Measurements from ENCODE around the gene SRBD1. TPM values are rescaled to one million over a fixed set of nuclear protein-coding genes. Genes with fewer than 3 reads are reported as not detected.

Gene SRBD1
- polyA plus RNA-seq, 1 donor (not counting 4 experiments of a cell fraction or from before 2014, with no cell fraction given) = 8.8 TPM

- Histone ChIP-seq H3K4me1 (ENCODE audit: control insufficient read depth, extremely low read depth, insufficient read depth, low read length) (no peaks in the 10 kb centered on the region), H4K20me1 (ENCODE audit: control insufficient read depth, extremely low read depth, insufficient read depth, low read length) (no peaks in the 10 kb centered on the region), H3K4me2 (ENCODE audit: control insufficient read depth, extremely low read depth, insufficient read depth, low read depth, low read length) (no peak overlapping the region), H3K79me2 (ENCODE audit: control insufficient read depth, insufficient read depth, low read length) (no peaks in the 10 kb centered on the region), H2AFZ (ENCODE audit: control insufficient read depth, low read length) (no peak overlapping the region), H3K9me1 (ENCODE audit: control insufficient read depth, extremely low read depth, insufficient read depth, low read length) (no peaks in the 10 kb centered on the region), H3K36me3 (ENCODE audit: control insufficient read depth in 2 of 2, extremely low read depth in 1 of 2, insufficient read depth in 2 of 2, low read length in 2 of 2) (no peaks in the 10 kb centered on the region), H3K4me3 (ENCODE audit: control insufficient read depth in 2 of 3, extremely low read depth in 1 of 3, insufficient read depth in 2 of 3, low read depth in 1 of 3, low read length in 3 of 3) (no peak overlapping the region), H3K27ac (ENCODE audit: control insufficient read depth, insufficient read depth, low read length) (no peak overlapping the region), H3K27me3 (ENCODE audit: control insufficient read depth, extremely low read depth, insufficient read depth, low read length) (peaks cover 28% of the 10 kb centered on the region), H3K9me3 (ENCODE audit: control insufficient read depth, low read depth, low read length) (no peaks in the 10 kb centered on the region), H3K9ac (ENCODE audit: control insufficient read depth, extremely low read depth, insufficient read depth, low read length) (no peak overlapping the region)
- DNase-seq (ENCODE audit: low read depth, low spot score) = no peak
- FAIRE-seq = no peak
- no peak for TF ChIP-seq EZH2 (IDR thresholded peaks at IDR 0.05; ENCODE audit: low read length)
- TF ChIP-seq CTCF (optimal IDR thresholded peaks at IDR 0.05 in 1 of 3, IDR thresholded peaks at IDR 0.05 in 1 of 3, conservative IDR thresholded peaks at IDR 0.05 in 1 of 3; ENCODE audit: extremely low read depth in 1 of 3, insufficient read depth in 2 of 3, low read length in 3 of 3) = no peak
- dilution Hi-C loops (cut with MboI; ENCODE audit: extremely low pct_ligation_motif_present, low sequenced_read_pairs) = no loop called here
Observed at GRCh38 chr2:45344502-45344901, 266.6 kb downstream of the SRBD1 start.

GRCh38 chr2:45344071-45344470 is 267.0 kb downstream of the SRBD1 start:
- H3K36me3 ChIP-seq (ENCODE audit: control insufficient read depth in 2 of 2, extremely low read depth in 1 of 2, insufficient read depth in 2 of 2, low read length in 2 of 2) = no peaks in the 10 kb centered on the region
- FAIRE-seq (no peak), DNase-seq (ENCODE audit: low read depth, low spot score) (no peak)
- no peaks in the 10 kb centered on the region for H3K9me1 ChIP-seq (ENCODE audit: control insufficient read depth, extremely low read depth, insufficient read depth, low read length)
- no peak for TF ChIP-seq EZH2 (IDR thresholded peaks at IDR 0.05; ENCODE audit: low read length)
- peaks cover 28% of the 10 kb centered on the region for H3K27me3 ChIP-seq (ENCODE audit: control insufficient read depth, extremely low read depth, insufficient read depth, low read length)
- no peaks in the 10 kb centered on the region for H3K79me2 ChIP-seq (ENCODE audit: control insufficient read depth, insufficient read depth, low read length)
- no peak overlapping the region for H3K4me3 ChIP-seq (ENCODE audit: control insufficient read depth in 2 of 3, extremely low read depth in 1 of 3, insufficient read depth in 2 of 3, low read depth in 1 of 3, low read length in 3 of 3)
- no peaks in the 10 kb centered on the region for H3K9me3 ChIP-seq (ENCODE audit: control insufficient read depth, low read depth, low read length)
- H3K4me2 ChIP-seq (ENCODE audit: control insufficient read depth, extremely low read depth, insufficient read depth, low read depth, low read length) = no peak overlapping the region
- dilution Hi-C loops (cut with MboI; ENCODE audit: extremely low pct_ligation_motif_present, low sequenced_read_pairs) = no loop called here
- H3K27ac ChIP-seq (ENCODE audit: control insufficient read depth, insufficient read depth, low read length) = no peak overlapping the region
- no peaks in the 10 kb centered on the region for H3K4me1 ChIP-seq (ENCODE audit: control insufficient read depth, extremely low read depth, insufficient read depth, low read length)
- no peaks in the 10 kb centered on the region for H4K20me1 ChIP-seq (ENCODE audit: control insufficient read depth, extremely low read depth, insufficient read depth, low read length)
- no peak overlapping the region for H2AFZ ChIP-seq (ENCODE audit: control insufficient read depth, low read length)
- H3K9ac ChIP-seq (ENCODE audit: control insufficient read depth, extremely low read depth, insufficient read depth, low read length) = no peak overlapping the region
